Activated CD4-positive, alpha-beta memory T cell treated with anti-CD3 and anti-CD28 coated beads, Interleukin-2, amount 10 ng/mL, durations not matched to agents 7 days and 5 days (primary cell): ENCODE measurements around the gene KLHL36. TPM values are rescaled to one million over a fixed set of nuclear protein-coding genes. Genes with fewer than 3 reads are reported as not detected.
A peak's percentile ranks its signal among the peaks of the same experiment; 100 is the strongest.

Source experiments
- CTCF ChIA-PET: fragments of 350-600 bp; sonication (Branson Sonifier 250); formaldehyde crosslinking; loops from one replicate; lab custom pipeline; 2021; ENCODE audit warnings: antibody characterized with exemption, inconsistent platforms; lab: Charles Lee
- POLR2A ChIA-PET: fragments of 350-600 bp; sonication (Branson Sonifier 250); formaldehyde crosslinking; loops from one replicate; lab custom pipeline; 2021; ENCODE audit warnings: antibody characterized with exemption; lab: Charles Lee
- DNase-seq: peaks from one replicate; pipeline ENCODE4 v3.0.0-alpha.2; 2020
- H3K27ac Mint-ChIP-seq: one replicate; pipeline ENCODE4 v1.8.0; 2021; ENCODE audit warnings: mild to moderate bottlenecking, mixed read lengths
- H3K27me3 Mint-ChIP-seq: one replicate; pipeline ENCODE4 v1.8.0; 2021; ENCODE audit warnings: mixed read lengths
- H3K36me3 Mint-ChIP-seq: one replicate; pipeline ENCODE4 v1.8.0; 2021; ENCODE audit warnings: low read depth, mixed read lengths
- H3K4me1 Mint-ChIP-seq: one replicate; pipeline ENCODE4 v1.8.0; 2021; ENCODE audit warnings: mixed read lengths
- H3K4me3 Mint-ChIP-seq: one replicate; pipeline ENCODE4 v1.8.0; 2021; ENCODE audit warnings: mild to moderate bottlenecking, mixed read lengths
- H3K9me3 Mint-ChIP-seq: one replicate; pipeline ENCODE4 v1.8.0; 2021; ENCODE audit warnings: mixed read lengths
- total RNA-seq, 2 experiments: library from RNA; stranded (reverse); gene quantifications; one replicate each; pipeline ENCODE4 v1.2.3, GENCODE V29; 2021

Gene KLHL36
- total RNA-seq, 2 experiments from 2014 or later = 45.7 to 49.0 TPM

GRCh38 chr16:84608282-84608681, 40.0 kb upstream of the KLHL36 start:
- peak; percentile 73 for DNase-seq
- H3K36me3 Mint-ChIP-seq = peaks cover 87% of the 10 kb centered on the region
- H3K4me3 Mint-ChIP-seq = peak overlapping the region; percentile 70
- H3K4me1 Mint-ChIP-seq = peaks cover 94% of the 10 kb centered on the region
- peak overlapping the region; percentile 92 for H3K27ac Mint-ChIP-seq
- ChIA-PET CTCF (interaction anchor here (0.5 to 3.8 kb wide), 10 partner anchors 8 to 102 kb away, joined by 3 to 22 read pairs (median 6); no protein-coding TSS in a partner anchor), POLR2A (interaction anchor here (1.0 to 5.3 kb wide), 14 partner anchors 8 to 103 kb away, joined by 3 to 142 read pairs (median 6); partner anchors contain the start of gene COTL1)
- no peaks in the 10 kb centered on the region for H3K27me3 Mint-ChIP-seq
- H3K9me3 Mint-ChIP-seq = peaks cover 7% of the 10 kb centered on the region

DNA sequence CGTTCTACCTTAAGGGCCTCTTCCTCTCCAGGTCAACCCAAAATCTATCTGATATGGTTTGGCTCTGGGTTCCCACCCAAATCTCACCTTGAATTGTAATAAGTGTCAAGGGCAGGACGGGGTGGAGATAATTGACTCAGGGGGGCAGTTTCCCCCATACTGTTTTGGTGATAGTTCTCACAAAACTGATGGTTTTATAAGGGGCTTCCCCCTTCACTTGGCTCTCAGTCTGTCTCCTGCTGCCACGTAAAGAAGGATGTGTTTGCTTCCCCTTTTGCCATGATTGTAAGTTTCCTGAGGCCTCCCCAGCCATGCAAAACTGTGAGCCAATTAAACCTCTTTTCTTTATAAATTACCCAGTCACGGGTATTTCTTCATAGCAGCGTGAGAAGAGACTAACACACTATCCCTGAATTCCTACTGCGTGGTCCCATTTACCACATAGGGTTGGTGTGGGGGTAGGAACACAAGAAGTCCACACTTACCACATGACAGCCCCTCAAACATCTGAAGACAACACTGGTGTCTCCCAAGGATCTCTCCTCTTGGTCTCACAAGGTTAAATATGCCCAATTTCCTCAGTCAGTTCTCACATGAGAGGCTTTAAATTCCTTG, 38.6 kb upstream of the KLHL36 start:
- DNase-seq = no peak
- H3K27me3 Mint-ChIP-seq = no peaks in the 10 kb centered on the region
- H3K36me3 Mint-ChIP-seq = peaks cover 93% of the 10 kb centered on the region
- H3K4me3 Mint-ChIP-seq = peak overlapping the region; percentile 70
- ChIA-PET CTCF (interaction anchor here (0.9 to 1.7 kb wide), 3 partner anchors 15 to 99 kb away, joined by 3 to 8 read pairs (median 5); no protein-coding TSS in a partner anchor), POLR2A (interaction anchor here (0.6 to 9.3 kb wide), 8 partner anchors 7 to 102 kb away, joined by 3 to 216 read pairs (median 26); no protein-coding TSS in a partner anchor)
- peaks cover 99% of the 10 kb centered on the region for H3K4me1 Mint-ChIP-seq
- H3K27ac Mint-ChIP-seq = peak overlapping the region; percentile 92
- H3K9me3 Mint-ChIP-seq = peaks cover 7% of the 10 kb centered on the region

DNA sequence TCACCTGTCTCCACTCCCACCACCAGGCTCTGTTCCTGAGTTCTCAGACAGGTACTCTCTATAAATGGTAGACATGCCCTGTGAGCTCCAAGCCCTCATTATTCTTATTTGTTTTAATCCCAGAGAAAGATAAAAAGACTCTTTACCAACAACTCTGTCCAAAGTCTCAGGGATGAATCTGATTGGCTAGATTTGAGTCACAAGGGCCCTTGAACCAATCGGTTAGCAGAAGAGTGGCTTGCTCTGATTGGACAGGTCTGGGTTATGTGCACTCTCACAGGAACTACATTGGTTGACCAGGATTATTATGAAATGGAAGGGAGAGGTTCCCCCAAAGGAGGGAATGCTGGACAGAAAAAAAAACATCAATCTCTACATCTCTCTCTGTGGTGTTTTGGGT, 37.9 kb upstream of the KLHL36 start:
- no peaks in the 10 kb centered on the region for H3K27me3 Mint-ChIP-seq
- peak overlapping the region; percentile 92 for H3K27ac Mint-ChIP-seq
- no peak for DNase-seq
- ChIA-PET POLR2A (interaction anchor here (0.6 to 9.3 kb wide), 4 partner anchors 12 to 103 kb away, joined by 3 to 216 read pairs (median 7); no protein-coding TSS in a partner anchor), CTCF (interaction anchor here (0.9 kb wide), 1 partner anchor 16 kb away, joined by 5 read pairs; no protein-coding TSS in a partner anchor)
- peaks cover 99% of the 10 kb centered on the region for H3K4me1 Mint-ChIP-seq
- peaks cover 7% of the 10 kb centered on the region for H3K9me3 Mint-ChIP-seq
- peak overlapping the region; percentile 39 for H3K4me3 Mint-ChIP-seq
- H3K36me3 Mint-ChIP-seq = peaks cover 93% of the 10 kb centered on the region

DNA sequence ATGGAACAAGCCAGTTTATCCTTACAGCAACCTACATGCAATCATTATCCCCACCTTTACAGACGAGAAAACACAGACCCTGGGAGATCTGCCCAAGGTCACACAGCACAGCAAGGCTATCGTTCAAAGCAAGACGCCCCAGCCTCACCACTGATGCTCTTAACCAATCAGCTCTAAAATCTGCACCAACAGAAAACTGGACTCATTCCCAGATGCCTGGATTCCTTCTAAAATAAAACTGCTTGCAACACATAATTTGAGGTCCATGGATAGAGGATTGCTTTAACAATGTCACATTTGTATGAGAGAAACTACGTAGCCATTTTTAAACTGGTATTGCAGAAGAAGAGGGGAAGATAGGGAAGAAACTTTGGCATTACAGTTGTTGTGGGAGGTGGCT, 37.3 kb upstream of the KLHL36 start:
- H3K27ac Mint-ChIP-seq = peak overlapping the region; percentile 92
- peaks cover 98% of the 10 kb centered on the region for H3K4me1 Mint-ChIP-seq
- ChIA-PET POLR2A (interaction anchor here (0.7 to 9.3 kb wide), 4 partner anchors 12 to 96 kb away, joined by 3 to 216 read pairs (median 7); no protein-coding TSS in a partner anchor), CTCF (no interaction called here)
- peaks cover 7% of the 10 kb centered on the region for H3K9me3 Mint-ChIP-seq
- no peak for DNase-seq
- peaks cover 93% of the 10 kb centered on the region for H3K36me3 Mint-ChIP-seq
- H3K4me3 Mint-ChIP-seq = no peak overlapping the region
- no peaks in the 10 kb centered on the region for H3K27me3 Mint-ChIP-seq

- Mint-ChIP-seq H3K27ac (no peak overlapping the region), H3K27me3 (no peaks in the 10 kb centered on the region), H3K9me3 (peaks cover 7% of the 10 kb centered on the region), H3K4me1 (peaks cover 85% of the 10 kb centered on the region), H3K4me3 (no peak overlapping the region), H3K36me3 (peaks cover 88% of the 10 kb centered on the region)
- no peak for DNase-seq
- CTCF ChIA-PET = interaction anchor here (1.4 kb wide), 1 partner anchor 9 kb away, joined by 6 read pairs; no protein-coding TSS in a partner anchor
- POLR2A ChIA-PET = interaction anchor here (1.0 to 9.3 kb wide), 2 partner anchors 14 to 58 kb away, joined by 4 to 216 read pairs; no protein-coding TSS in a partner anchor
Observed at GRCh38 chr16:84612686-84613085, 35.6 kb upstream of the KLHL36 start.

- POLR2A ChIA-PET = interaction anchor here (0.9 to 9.3 kb wide), 5 partner anchors 9 to 97 kb away, joined by 3 to 216 read pairs (median 4); no protein-coding TSS in a partner anchor
- Mint-ChIP-seq H3K36me3 (peaks cover 79% of the 10 kb centered on the region), H3K4me3 (peak overlapping the region; percentile 97), H3K27ac (peak overlapping the region; percentile 79), H3K4me1 (peaks cover 80% of the 10 kb centered on the region), H3K9me3 (peaks cover 7% of the 10 kb centered on the region), H3K27me3 (no peaks in the 10 kb centered on the region)
- CTCF ChIA-PET = interaction anchor here (0.7 to 2.7 kb wide), 3 partner anchors 16 to 103 kb away, joined by 3 to 15 read pairs (median 3); no protein-coding TSS in a partner anchor
- DNase-seq = no peak
Observed at GRCh38 chr16:84613408-84614072, 34.8 kb upstream of the KLHL36 start.

DNA sequence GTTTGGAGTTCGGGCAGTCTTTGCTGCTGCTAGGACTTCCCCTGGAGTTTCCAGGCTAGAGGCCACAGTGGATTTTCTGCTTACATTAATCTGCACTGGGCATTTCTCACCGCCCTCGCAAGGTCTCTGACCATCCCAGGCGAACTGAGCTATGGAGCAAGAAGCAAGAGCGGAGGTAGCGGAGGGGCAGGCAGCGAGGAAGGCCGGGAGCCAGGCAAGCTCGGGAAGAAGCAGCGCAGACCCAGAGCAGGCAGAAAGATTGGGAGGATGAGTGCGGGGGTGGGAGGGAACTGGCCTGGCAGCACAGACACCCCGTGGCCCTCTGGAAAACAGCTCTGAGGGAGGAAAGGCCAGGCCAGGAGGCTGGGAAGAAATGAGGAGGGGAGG, 34.2 kb upstream of the KLHL36 start:
- H3K4me3 Mint-ChIP-seq = peak overlapping the region; percentile 97
- H3K27ac Mint-ChIP-seq = peak overlapping the region; percentile 79
- peaks cover 3% of the 10 kb centered on the region for H3K27me3 Mint-ChIP-seq
- H3K9me3 Mint-ChIP-seq = peaks cover 7% of the 10 kb centered on the region
- peaks cover 76% of the 10 kb centered on the region for H3K36me3 Mint-ChIP-seq
- POLR2A ChIA-PET = interaction anchor here (0.9 to 9.3 kb wide), 5 partner anchors 9 to 98 kb away, joined by 3 to 216 read pairs (median 37); no protein-coding TSS in a partner anchor
- DNase-seq = no peak
- peaks cover 79% of the 10 kb centered on the region for H3K4me1 Mint-ChIP-seq
- CTCF ChIA-PET = interaction anchor here (1.2 to 2.7 kb wide), 2 partner anchors 104 to 108 kb away, joined by 3 to 15 read pairs; no protein-coding TSS in a partner anchor

- H3K27ac Mint-ChIP-seq = peak overlapping the region; percentile 79
- ChIA-PET CTCF (interaction anchor here (1.2 to 3.0 kb wide), 5 partner anchors 7 to 108 kb away, joined by 3 to 15 read pairs (median 8); no protein-coding TSS in a partner anchor), POLR2A (interaction anchor here (0.9 to 9.3 kb wide), 7 partner anchors 10 to 104 kb away, joined by 3 to 216 read pairs (median 13); no protein-coding TSS in a partner anchor)
- H3K27me3 Mint-ChIP-seq = peaks cover 7% of the 10 kb centered on the region
- peaks cover 78% of the 10 kb centered on the region for H3K4me1 Mint-ChIP-seq
- no peak for DNase-seq
- H3K9me3 Mint-ChIP-seq = peaks cover 7% of the 10 kb centered on the region
- H3K4me3 Mint-ChIP-seq = peak overlapping the region; percentile 97
- H3K36me3 Mint-ChIP-seq = peaks cover 71% of the 10 kb centered on the region
Observed at GRCh38 chr16:84614623-84614967, 33.7 kb upstream of the KLHL36 start.

DNA sequence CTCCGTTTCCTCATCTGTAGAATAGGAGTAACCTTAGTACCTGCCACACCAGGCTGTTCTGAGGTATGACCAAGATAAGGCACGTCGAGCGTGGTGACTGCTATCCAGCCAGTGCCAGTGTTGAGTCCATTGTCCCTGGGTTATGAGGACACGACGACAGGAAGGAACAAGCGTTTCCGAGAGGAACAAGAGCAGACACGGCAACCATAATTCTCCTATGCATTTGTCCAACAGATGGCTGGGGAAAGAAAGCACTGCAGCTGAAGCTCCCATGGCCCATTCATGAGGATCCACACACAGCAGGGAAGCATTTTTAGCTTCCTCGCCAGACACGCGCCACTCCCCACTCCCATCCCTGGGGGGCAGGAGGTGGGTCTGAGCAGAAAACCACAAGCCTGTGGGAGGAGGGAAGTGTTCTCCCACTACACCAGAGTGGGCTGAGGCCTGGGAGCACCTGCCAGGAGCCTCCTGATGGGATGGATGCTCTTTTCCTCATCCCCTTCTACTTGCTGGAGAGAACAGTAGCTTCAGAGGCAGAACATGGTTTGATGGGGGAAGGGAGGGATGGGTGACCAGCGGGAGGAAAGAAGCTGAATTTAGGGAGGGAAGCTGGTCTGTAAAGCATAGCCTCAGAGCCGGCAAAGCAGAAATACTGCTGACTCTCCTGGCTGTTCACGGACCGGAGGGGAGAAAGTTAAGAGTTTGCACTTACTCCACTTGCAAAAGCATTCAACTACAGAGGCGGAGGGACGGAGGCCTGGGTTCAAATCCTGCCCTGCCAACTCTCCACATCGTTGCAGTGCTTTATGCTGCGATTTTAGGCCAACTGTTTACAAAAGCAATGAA, 33.1 kb upstream of the KLHL36 start:
- peaks cover 7% of the 10 kb centered on the region for H3K9me3 Mint-ChIP-seq
- H3K4me3 Mint-ChIP-seq = peak overlapping the region; percentile 97
- no peak for DNase-seq
- CTCF ChIA-PET = interaction anchor here (1.2 to 3.0 kb wide), 7 partner anchors 8 to 109 kb away, joined by 3 to 15 read pairs (median 8); no protein-coding TSS in a partner anchor
- peaks cover 12% of the 10 kb centered on the region for H3K27me3 Mint-ChIP-seq
- peak overlapping the region; percentile 79 for H3K27ac Mint-ChIP-seq
- H3K36me3 Mint-ChIP-seq = peaks cover 65% of the 10 kb centered on the region
- H3K4me1 Mint-ChIP-seq = peaks cover 72% of the 10 kb centered on the region
- POLR2A ChIA-PET = interaction anchor here (0.9 to 9.3 kb wide), 8 partner anchors 8 to 108 kb away, joined by 3 to 216 read pairs (median 22); no protein-coding TSS in a partner anchor

- no peaks in the 10 kb centered on the region for H3K9me3 Mint-ChIP-seq
- peak; percentile 41 for DNase-seq
- ChIA-PET CTCF (interaction anchor here (1.0 to 3.0 kb wide), 9 partner anchors 9 to 110 kb away, joined by 3 to 14 read pairs (median 6); no protein-coding TSS in a partner anchor), POLR2A (interaction anchor here (0.7 to 9.3 kb wide), 16 partner anchors 9 to 116 kb away, joined by 3 to 216 read pairs (median 4); partner anchors contain the start of gene MEAK7)
- peak overlapping the region; percentile 97 for H3K4me3 Mint-ChIP-seq
- H3K36me3 Mint-ChIP-seq = peaks cover 52% of the 10 kb centered on the region
- peak overlapping the region; percentile 76 for H3K27ac Mint-ChIP-seq
- peaks cover 62% of the 10 kb centered on the region for H3K4me1 Mint-ChIP-seq
- peaks cover 16% of the 10 kb centered on the region for H3K27me3 Mint-ChIP-seq
Observed at GRCh38 chr16:84616515-84616914, 31.8 kb upstream of the KLHL36 start.

- CTCF ChIA-PET = interaction anchor here (1.0 to 3.0 kb wide), 7 partner anchors 10 to 111 kb away, joined by 3 to 14 read pairs (median 6); no protein-coding TSS in a partner anchor
- Mint-ChIP-seq H3K4me3 (peak overlapping the region; percentile 97), H3K27ac (peak overlapping the region; percentile 76), H3K9me3 (no peaks in the 10 kb centered on the region), H3K27me3 (peaks cover 16% of the 10 kb centered on the region), H3K4me1 (peaks cover 60% of the 10 kb centered on the region), H3K36me3 (peaks cover 45% of the 10 kb centered on the region)
- peak; percentile 70 for DNase-seq
- POLR2A ChIA-PET = interaction anchor here (0.7 to 9.3 kb wide), 16 partner anchors 9 to 115 kb away, joined by 3 to 216 read pairs (median 6); partner anchors contain the start of gene MEAK7
Observed at GRCh38 chr16:84617041-84617790, 31.1 kb upstream of the KLHL36 start.
